Measurements from ENCODE around the gene SEC62. TPM values are rescaled to one million over a fixed set of nuclear protein-coding genes. Genes with fewer than 3 reads are reported as not detected.

SEC62 gene
- total and polyA plus RNA-seq, 2 experiments from 2014 or later: 23.6 to 306 TPM

DNA sequence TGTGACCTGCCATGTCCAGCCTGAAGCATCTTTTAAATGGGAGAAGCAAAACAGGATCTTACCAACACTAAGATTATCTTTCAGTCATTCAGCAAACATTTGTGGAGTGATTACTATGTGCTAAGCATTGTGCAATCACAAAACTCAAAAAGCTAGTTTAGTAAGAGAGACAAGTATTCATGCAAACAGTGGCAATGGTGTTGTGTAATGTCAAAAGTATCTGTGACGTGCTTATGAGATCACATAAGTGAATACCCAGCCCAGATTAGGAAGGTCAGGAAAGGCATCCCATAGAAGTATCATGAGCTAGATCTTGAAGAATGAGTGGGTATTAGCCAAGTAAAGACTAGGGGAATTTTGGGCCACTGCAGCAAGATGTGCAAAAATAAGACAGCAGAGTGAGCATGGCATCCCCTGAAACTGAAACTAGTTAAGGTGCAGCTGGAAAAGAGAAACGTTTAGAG lies 32.1 kb downstream of the SEC62 start:
- Histone ChIP-seq H3K4me1 (ENCODE audit: insufficient read depth) (no peaks in the 10 kb centered on the region), H3K9me2 (ENCODE audit: insufficient read depth) (no peaks in the 10 kb centered on the region), H3K36me3 (ENCODE audit: insufficient read depth) (0 out of 2 replicates have a peak, but pooled peaks cover 7% of the 10 kb centered on the region), H3K4me2 (no peak overlapping the region), H3K79me2 (replicated peaks; ENCODE audit: insufficient read depth) (no peaks in the 10 kb centered on the region), H3K27me3 (ENCODE audit: insufficient read depth) (no peaks in the 10 kb centered on the region), H3F3A (replicated peaks; ENCODE audit: low read depth) (no peaks in the 10 kb centered on the region), H3K4me3 (no peak overlapping the region), H2AFZ (no peak overlapping the region), H4K20me1 (replicated peaks; ENCODE audit: insufficient read depth) (no peaks in the 10 kb centered on the region), H3K27ac (ENCODE audit: low read depth) (no peak overlapping the region)
- no peak for ATAC-seq
- TF ChIP-seq STAT1 (IDR thresholded peaks at IDR 0.05; ENCODE audit: unreplicated experiment): no peak
- TF ChIP-seq, protein P1, sequence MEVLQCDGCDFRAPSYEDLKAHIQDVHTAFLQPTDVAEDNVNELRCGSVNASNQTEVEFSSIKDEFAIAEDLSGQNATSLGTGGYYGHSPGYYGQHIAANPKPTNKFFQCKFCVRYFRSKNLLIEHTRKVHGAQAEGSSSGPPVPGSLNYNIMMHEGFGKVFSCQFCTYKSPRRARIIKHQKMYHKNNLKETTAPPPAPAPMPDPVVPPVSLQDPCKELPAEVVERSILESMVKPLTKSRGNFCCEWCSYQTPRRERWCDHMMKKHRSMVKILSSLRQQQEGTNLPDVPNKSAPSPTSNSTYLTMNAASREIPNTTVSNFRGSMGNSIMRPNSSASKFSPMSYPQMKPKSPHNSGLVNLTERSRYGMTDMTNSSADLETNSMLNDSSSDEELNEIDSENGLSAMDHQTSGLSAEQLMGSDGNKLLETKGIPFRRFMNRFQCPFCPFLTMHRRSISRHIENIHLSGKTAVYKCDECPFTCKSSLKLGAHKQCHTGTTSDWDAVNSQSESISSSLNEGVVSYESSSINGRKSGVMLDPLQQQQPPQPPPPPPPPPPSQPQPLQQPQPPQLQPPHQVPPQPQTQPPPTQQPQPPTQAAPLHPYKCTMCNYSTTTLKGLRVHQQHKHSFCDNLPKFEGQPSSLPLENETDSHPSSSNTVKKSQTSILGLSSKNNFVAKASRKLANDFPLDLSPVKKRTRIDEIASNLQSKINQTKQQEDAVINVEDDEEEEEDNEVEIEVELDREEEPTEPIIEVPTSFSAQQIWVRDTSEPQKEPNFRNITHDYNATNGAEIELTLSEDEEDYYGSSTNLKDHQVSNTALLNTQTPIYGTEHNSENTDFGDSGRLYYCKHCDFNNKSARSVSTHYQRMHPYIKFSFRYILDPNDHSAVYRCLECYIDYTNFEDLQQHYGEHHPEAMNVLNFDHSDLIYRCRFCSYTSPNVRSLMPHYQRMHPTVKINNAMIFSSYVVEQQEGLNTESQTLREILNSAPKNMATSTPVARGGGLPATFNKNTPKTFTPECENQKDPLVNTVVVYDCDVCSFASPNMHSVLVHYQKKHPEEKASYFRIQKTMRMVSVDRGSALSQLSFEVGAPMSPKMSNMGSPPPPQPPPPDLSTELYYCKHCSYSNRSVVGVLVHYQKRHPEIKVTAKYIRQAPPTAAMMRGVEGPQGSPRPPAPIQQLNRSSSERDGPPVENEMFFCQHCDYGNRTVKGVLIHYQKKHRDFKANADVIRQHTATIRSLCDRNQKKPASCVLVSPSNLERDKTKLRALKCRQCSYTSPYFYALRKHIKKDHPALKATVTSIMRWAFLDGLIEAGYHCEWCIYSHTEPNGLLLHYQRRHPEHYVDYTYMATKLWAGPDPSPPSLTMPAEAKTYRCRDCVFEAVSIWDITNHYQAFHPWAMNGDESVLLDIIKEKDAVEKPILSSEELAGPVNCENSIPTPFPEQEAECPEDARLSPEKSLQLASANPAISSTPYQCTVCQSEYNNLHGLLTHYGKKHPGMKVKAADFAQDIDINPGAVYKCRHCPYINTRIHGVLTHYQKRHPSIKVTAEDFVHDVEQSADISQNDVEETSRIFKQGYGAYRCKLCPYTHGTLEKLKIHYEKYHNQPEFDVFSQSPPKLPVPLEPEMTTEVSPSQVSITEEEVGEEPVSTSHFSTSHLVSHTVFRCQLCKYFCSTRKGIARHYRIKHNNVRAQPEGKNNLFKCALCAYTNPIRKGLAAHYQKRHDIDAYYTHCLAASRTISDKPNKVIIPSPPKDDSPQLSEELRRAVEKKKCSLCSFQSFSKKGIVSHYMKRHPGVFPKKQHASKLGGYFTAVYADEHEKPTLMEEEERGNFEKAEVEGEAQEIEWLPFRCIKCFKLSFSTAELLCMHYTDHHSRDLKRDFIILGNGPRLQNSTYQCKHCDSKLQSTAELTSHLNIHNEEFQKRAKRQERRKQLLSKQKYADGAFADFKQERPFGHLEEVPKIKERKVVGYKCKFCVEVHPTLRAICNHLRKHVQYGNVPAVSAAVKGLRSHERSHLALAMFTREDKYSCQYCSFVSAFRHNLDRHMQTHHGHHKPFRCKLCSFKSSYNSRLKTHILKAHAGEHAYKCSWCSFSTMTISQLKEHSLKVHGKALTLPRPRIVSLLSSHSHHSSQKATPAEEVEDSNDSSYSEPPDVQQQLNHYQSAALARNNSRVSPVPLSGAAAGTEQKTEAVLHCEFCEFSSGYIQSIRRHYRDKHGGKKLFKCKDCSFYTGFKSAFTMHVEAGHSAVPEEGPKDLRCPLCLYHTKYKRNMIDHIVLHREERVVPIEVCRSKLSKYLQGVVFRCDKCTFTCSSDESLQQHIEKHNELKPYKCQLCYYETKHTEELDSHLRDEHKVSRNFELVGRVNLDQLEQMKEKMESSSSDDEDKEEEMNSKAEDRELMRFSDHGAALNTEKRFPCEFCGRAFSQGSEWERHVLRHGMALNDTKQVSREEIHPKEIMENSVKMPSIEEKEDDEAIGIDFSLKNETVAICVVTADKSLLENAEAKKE (CRISPR knock-in tag; IDR thresholded peaks at IDR 0.05): no peak
- TF ChIP-seq, protein P2, sequence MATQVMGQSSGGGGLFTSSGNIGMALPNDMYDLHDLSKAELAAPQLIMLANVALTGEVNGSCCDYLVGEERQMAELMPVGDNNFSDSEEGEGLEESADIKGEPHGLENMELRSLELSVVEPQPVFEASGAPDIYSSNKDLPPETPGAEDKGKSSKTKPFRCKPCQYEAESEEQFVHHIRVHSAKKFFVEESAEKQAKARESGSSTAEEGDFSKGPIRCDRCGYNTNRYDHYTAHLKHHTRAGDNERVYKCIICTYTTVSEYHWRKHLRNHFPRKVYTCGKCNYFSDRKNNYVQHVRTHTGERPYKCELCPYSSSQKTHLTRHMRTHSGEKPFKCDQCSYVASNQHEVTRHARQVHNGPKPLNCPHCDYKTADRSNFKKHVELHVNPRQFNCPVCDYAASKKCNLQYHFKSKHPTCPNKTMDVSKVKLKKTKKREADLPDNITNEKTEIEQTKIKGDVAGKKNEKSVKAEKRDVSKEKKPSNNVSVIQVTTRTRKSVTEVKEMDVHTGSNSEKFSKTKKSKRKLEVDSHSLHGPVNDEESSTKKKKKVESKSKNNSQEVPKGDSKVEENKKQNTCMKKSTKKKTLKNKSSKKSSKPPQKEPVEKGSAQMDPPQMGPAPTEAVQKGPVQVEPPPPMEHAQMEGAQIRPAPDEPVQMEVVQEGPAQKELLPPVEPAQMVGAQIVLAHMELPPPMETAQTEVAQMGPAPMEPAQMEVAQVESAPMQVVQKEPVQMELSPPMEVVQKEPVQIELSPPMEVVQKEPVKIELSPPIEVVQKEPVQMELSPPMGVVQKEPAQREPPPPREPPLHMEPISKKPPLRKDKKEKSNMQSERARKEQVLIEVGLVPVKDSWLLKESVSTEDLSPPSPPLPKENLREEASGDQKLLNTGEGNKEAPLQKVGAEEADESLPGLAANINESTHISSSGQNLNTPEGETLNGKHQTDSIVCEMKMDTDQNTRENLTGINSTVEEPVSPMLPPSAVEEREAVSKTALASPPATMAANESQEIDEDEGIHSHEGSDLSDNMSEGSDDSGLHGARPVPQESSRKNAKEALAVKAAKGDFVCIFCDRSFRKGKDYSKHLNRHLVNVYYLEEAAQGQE (IDR thresholded peaks at IDR 0.05; ENCODE audit: unreplicated experiment): no peak
- TF ChIP-seq CREB1 (CRISPR knock-in tag; IDR thresholded peaks at IDR 0.05; ENCODE audit: low read depth): no peak
- TF ChIP-seq NANOG (IDR thresholded peaks at IDR 0.05; ENCODE audit: borderline replicate concordance): no peak
- TF ChIP-seq ZNF114 (CRISPR knock-in tag; IDR thresholded peaks at IDR 0.05): no peak
- TF ChIP-seq EZH2 (IDR thresholded peaks at IDR 0.05; ENCODE audit: low read depth, unreplicated experiment): no peak
- no peak for TF ChIP-seq ZNF331 (CRISPR knock-in tag; IDR thresholded peaks at IDR 0.05; ENCODE audit: low read depth)
- no peak for TF ChIP-seq POLR2AphosphoS5 (IDR thresholded peaks at IDR 0.05; ENCODE audit: low read depth)
- TF ChIP-seq, protein P3, sequence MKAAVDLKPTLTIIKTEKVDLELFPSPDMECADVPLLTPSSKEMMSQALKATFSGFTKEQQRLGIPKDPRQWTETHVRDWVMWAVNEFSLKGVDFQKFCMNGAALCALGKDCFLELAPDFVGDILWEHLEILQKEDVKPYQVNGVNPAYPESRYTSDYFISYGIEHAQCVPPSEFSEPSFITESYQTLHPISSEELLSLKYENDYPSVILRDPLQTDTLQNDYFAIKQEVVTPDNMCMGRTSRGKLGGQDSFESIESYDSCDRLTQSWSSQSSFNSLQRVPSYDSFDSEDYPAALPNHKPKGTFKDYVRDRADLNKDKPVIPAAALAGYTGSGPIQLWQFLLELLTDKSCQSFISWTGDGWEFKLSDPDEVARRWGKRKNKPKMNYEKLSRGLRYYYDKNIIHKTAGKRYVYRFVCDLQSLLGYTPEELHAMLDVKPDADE (IDR thresholded peaks at IDR 0.05): no peak
- no peak for TF ChIP-seq EZH2phosphoT487 (IDR thresholded peaks at IDR 0.05; ENCODE audit: unreplicated experiment)
- no peak for TF ChIP-seq JUNB (IDR thresholded peaks at IDR 0.05; ENCODE audit: unreplicated experiment)
- TF ChIP-seq, protein P4, sequence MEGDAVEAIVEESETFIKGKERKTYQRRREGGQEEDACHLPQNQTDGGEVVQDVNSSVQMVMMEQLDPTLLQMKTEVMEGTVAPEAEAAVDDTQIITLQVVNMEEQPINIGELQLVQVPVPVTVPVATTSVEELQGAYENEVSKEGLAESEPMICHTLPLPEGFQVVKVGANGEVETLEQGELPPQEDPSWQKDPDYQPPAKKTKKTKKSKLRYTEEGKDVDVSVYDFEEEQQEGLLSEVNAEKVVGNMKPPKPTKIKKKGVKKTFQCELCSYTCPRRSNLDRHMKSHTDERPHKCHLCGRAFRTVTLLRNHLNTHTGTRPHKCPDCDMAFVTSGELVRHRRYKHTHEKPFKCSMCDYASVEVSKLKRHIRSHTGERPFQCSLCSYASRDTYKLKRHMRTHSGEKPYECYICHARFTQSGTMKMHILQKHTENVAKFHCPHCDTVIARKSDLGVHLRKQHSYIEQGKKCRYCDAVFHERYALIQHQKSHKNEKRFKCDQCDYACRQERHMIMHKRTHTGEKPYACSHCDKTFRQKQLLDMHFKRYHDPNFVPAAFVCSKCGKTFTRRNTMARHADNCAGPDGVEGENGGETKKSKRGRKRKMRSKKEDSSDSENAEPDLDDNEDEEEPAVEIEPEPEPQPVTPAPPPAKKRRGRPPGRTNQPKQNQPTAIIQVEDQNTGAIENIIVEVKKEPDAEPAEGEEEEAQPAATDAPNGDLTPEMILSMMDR (conservative IDR thresholded peaks at IDR 0.05; ENCODE audit: low read depth in 2 of 2): no peak
- no peak overlapping the region for H3K27ac Mint-ChIP-seq
- peaks cover 3% of the 10 kb centered on the region; the same call in 1 of the 3 replicates for H3K36me3 Mint-ChIP-seq (ENCODE audit: low read depth)
- no peaks in the 10 kb centered on the region for H3K9me3 Mint-ChIP-seq
- no peaks in the 10 kb centered on the region for H3K4me1 Mint-ChIP-seq
- no peak for DNase-seq (ENCODE audit: low spot score)
- no peaks in the 10 kb centered on the region for H3K27me3 Mint-ChIP-seq (ENCODE audit: insufficient read depth, low read depth, poor library complexity)
- no peak overlapping the region for H3K4me3 Mint-ChIP-seq

All from GM23338 (cell line).